Body of pancreas (tissue), 4 donors: ENCODE measurements around the gene RNASE12.

Experiments used
- POLR2A ChIP-seq, 3 donors: fragments of 450-650 bp; IDR thresholded peaks; one replicate each; pipeline ENCODE4 v1.6.1; 2016; ENCODE audit warnings: antibody characterized with exemption in 3 of 3, mild to moderate bottlenecking in 2 of 3
- TF ChIP-seq, protein P1 (sequence below), 7 experiments: fragments of 450-650 bp in 4 of 7; fragments of 200-600 bp in 3 of 7; sonication (generic) in 3 of 7; IDR thresholded peaks; one replicate each; pipeline ENCODE4 v1.5.1; 2016 to 2019; ENCODE audit warnings: antibody characterized with exemption in 7 of 7

GRCh38 chr14:20620798-20621478, 29.8 kb upstream of the RNASE12 start:
- TF ChIP-seq, protein P1, sequence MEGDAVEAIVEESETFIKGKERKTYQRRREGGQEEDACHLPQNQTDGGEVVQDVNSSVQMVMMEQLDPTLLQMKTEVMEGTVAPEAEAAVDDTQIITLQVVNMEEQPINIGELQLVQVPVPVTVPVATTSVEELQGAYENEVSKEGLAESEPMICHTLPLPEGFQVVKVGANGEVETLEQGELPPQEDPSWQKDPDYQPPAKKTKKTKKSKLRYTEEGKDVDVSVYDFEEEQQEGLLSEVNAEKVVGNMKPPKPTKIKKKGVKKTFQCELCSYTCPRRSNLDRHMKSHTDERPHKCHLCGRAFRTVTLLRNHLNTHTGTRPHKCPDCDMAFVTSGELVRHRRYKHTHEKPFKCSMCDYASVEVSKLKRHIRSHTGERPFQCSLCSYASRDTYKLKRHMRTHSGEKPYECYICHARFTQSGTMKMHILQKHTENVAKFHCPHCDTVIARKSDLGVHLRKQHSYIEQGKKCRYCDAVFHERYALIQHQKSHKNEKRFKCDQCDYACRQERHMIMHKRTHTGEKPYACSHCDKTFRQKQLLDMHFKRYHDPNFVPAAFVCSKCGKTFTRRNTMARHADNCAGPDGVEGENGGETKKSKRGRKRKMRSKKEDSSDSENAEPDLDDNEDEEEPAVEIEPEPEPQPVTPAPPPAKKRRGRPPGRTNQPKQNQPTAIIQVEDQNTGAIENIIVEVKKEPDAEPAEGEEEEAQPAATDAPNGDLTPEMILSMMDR (IDR thresholded peaks at IDR 0.05) = no peak
- no peak for TF ChIP-seq POLR2A (IDR thresholded peaks at IDR 0.05)
